GM20431 (cell line): ENCODE measurements around the gene B3GAT3.

ENCODE experiments used
- in situ Hi-C: fragments of 300-500 bp; cut with MseI, MboI; formaldehyde crosslinking; loops from one replicate; pipeline ENCODE4 v1.15.0; 2020; ENCODE audit warnings: low sequenced_read_pairs; ENCODE audit not compliant: unreplicated experiment

The B3GAT3 gene

DNA sequence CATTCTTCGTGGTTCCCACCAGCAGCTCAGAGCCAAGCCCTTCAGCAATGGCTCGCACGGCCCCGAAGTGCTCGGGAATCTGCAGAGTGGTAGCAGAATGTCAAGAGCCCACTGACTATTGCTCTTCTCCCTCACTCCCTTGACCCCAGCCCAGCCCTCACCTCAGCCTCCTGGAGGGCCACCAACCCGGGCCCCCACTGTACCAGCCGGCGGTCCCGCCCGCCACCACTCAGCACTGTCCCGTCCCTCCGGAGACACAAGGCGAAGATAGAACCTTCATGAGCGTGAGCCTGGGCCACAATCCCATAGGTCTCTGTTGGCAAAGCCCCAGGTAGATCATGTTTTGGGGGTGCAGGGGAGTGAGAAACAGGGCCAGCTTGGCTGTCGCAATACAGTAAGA is 15.9 kb downstream of the B3GAT3 start:
- in situ Hi-C loops = no loop called here

GRCh38 chr11:62605467-62605866 is 16.3 kb downstream of the B3GAT3 start:
- in situ Hi-C loops = no loop called here

DNA sequence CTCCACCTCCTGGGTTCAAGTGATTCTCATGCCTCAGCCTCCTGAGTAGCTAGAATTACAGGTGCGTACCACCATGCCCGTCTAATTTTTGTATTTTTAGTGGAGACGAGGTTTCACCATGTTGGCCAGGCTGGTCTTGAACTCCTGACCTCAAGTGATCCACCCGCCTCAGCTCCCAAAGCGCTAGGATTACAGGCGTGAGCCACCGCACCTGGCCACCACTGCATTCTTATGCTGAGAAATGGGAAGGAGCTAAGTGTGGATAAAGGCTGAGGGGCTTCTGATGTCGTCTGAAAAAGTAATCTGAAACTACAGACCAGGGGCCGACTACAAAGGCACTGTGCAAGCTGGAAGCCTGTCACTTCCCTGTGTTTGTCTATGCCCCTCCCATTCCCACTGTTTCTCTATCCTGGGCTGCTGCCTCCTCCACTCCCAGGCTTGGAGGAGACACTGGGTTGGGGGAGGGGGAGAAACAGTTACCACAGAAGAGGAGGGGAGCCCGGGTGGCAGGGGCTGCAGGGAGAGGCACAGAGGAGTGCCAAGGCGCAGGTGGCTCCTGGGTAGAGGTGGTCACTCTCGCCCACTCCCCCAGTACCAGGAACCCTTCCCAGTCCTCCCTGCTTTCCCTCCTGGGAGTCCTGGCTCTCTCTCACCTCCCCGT is 17.2 kb downstream of the B3GAT3 start:
- in situ Hi-C loops = no loop called here

DNA sequence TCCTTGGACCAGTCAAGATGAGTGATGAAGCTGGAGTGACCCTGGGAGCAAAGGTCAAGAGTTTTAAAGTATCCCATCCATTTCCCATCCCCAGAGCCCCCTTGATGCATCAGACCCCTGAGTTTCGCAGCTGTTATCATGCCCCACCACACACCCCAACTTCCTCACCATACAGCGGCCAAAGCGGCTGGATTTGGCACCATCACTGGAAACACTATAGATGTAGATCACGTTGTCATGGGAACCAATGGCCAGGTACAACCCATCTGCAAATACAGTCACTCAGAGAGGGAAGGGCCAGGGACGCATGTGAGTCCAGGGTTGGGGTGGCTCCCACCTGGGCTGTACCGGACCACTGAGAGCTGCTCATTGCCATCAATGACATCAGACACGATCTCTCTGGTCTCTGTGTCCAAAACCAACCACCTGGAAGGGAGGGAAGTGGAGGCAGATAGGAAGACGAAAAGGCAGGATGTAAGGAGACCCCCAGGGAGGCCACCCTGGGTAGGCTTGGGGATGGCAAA is 17.9 kb downstream of the B3GAT3 start:
- in situ Hi-C loops = no loop called here

GRCh38 chr11:62603072-62603408 is 18.7 kb downstream of the B3GAT3 start:
- in situ Hi-C loops = no loop called here

DNA sequence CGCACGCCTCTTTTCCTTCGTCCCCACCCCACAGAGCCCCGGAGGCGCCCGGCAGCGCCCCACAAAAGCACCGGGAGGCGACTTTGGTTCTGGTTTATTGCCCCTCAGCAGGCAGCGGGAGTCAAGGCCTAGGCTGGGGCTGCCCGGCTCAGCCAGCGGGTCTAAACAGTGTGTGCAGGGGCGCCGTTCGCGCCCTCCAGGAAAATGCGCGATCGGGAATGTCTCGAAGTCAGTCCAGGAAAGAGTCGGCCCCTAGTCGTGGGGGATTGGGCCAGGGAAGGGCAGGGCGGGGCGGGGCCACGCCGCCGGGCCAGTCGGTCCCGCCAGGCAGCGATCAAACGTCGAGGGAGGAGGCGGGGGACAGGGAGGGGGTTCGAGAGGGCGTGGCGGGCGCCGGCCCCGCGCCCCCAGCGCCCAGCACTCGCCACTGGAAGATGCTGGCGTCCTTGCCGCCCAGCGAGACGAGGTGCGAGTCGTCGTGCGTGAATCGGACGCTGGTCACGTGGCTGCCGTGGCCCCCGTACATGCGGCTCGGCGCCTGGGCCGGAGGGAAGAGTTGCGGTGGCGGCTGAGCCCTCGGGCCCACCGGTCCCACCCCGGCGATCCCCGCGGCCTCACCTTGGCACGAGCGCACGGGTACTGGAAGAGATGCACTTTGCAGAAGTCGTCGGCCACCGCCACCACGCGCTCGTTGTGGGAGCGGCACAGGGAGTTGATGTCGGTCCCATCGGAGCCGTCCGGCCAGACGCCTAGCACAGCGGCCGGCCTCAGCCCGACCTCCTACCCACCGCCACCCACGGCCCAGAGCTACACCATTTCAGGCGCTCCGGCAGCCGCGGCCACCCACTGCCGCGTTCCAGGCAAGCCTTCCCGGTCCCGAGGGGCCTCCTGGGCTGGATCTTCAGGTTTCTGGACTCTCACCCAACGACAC is 19.4 kb downstream of the B3GAT3 start:
- in situ Hi-C loops = no loop called here

DNA sequence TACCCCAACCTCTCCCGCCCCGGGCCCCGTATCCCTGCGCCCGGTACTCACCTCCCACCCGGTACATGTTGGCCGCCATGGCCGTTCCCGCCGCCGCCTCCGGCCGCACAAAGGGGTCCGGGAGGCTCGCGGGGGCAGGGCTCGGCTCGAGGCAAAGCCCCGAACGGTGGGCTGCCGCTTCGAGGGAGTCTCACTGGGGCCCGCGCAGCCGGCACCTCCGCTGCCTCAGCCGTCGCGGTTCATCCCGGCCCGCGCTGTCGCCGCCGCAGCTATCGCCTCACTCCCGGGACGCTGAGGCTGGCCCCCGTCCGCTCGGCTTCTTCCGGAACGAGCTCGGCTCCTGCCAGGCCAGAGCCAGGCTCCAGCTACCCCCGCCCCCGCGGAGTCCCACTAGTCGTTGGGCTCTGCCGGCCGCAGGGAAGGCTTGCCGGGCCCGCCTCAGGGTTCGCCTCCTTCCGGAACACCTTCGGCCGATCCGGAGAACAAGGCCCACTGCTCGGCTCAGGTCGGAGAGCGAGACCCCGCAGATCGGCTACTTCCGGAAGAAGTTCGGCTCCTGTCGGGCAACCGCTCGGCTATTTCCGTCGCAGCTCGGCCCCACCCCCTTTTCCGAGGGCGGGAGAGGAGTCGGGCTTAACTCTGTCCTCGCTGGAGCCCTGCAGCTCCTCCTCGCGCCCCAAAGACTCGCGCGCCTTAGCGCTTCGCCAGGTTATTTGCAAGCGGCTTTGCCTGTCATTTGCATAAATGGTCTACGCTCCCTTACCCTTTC is 20.2 kb downstream of the B3GAT3 start, which contains the start of gene MTA2:
TSS of gene MTA2 (minus strand) at position 494 of the 769 bp plus-strand sequence. CDS start at position 79, 415 bp downstream.
- in situ Hi-C loops = no loop called here

DNA sequence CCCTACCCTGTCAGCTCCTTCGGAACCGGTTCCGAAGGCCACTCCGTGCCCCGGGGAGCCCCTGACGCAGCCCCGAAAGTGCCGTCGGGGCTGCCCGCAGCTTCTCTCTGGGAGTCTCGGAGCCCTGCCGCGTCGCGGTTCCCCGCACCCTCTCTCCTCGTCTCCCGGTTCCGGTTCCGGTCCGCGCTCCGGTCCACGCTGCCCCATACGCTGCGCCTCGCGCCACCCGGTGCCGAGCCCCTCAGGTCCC is 20.7 kb downstream of the B3GAT3 start:
- in situ Hi-C loops = no loop called here

DNA sequence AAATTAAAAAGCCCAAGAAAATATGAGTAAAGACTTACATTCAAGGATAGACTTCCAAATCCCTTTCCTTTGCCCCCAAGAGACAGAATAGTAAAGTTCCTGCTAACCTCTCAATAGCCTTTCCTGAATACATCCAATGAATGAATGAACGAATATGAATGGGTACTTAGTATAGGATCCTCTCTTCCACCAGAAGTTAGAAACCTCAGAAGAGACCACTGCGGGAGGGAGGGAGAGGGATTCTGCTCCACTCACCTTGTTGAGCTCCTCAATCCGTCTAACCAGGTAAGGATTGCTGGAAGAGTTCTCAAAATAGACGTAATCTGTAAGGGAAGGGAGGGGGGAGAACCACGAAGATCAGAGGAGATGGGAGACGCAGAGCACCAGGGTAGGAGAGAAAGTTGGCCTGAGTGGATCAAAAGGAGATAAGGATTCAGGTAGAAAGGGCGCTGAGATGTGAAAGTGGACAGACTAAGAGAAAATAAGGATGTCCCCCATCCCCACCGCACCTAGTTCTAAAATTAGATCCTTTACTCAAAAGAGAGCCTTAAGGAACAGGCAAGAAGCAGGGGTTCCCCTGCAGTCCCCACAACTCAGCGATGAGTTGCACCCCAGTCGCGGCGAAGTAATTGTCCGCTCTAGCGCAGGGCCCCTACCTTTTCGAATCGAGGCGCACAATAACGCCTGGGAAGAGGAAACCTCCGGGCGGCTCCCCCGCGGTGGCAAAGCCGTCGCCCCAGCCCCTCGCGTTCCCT is 21.2 kb downstream of the B3GAT3 start:
- in situ Hi-C loops = no loop called here

DNA sequence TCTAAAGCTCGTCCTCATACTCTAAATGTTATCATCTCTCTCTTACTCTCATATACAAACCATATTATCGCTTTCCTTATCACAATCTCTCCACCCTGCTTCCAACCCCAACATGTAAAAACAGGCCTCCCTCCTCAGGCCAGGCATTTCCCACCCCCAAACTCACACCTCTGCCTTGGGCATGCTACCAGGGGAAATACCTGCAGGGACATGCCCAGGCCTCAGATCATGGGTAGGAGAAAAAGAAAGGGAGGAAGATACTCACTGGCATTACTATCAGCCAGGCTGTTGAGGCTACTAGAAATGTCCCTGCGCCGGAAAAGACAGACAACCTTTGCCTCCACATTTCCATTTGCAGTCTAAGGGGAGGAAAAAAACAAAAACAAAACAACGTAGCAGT is 21.9 kb downstream of the B3GAT3 start:
- in situ Hi-C loops = no loop called here

DNA sequence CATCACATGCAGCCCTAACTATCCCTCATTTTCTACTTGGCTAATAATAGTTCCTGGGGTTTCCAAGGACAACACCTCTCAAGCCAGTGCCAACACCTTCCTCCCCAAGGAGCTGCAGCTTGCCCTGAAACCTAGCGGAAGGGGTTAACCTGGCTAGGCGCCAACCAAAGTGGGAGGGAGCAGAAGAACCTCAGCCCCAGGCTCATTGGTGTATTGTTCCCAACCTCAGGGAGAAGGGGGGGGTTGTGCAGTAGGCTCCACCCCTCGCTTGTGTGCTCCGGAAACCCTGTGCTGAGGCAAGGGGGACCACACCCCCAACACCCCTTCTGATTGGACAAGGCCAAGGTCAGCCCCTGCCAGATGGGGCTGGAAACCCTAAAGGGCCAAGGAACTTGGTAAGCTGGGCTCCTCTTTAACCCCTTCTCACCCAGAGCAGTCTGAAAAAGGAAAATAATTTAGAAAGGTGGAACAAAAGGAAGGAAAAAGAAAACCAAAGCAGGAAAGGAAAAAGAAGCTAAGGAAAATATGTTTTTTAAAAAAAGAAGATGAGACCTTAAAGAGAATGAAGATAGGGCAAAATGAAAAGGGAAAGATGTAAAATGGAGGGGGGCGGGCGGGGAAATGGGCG is 22.6 kb downstream of the B3GAT3 start:
- in situ Hi-C loops = no loop called here

DNA sequence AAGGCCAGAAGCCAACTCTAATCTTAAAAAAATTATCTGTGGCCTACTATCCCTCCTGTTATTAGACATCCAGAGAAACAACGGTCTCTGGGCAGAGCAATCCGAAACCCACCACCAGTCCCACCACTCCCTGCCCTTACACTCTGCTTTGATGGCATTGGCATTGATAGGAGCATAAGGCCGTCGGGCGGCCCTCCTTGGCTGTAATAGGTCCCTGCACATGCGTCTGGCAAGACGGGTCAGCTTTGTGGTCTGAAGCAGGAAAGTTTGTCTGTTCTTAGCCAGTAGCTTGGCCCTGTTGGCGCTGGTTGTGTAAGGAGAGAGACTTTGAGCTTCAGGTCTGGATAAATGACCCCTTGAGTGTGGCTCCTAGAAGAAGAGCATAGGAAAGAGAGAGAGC is 26.7 kb downstream of the B3GAT3 start:
- in situ Hi-C loops = no loop called here

DNA sequence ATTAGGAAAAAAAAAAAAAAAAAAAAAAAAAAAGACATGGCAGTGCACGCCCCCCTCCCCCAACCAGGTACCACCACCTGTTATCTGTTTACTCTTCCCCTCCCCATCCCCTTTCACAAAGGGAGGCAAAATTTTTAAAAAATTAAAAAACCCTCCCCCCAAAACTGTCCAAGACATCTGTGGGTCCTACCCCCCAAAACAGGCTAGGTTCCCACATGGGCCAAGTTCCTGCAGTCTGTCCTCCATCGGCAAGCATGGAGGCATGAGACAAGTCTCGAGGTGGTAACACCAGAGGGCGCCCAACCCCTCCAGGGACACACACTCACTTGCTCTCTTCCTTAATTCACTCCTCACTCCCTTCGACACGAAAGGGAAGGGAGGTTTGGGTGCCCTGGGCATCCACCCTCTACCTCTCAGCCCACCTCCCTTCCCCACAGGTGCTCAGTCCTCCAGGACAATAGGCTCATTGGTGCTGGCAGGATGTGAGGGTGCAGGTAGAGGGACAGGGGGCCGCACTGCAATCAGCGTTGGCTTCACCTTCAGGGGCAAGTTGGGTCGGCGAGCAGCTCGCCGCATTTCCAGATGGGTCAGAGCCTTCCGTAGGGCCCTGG is 28.2 kb downstream of the B3GAT3 start:
- in situ Hi-C loops = no loop called here

DNA sequence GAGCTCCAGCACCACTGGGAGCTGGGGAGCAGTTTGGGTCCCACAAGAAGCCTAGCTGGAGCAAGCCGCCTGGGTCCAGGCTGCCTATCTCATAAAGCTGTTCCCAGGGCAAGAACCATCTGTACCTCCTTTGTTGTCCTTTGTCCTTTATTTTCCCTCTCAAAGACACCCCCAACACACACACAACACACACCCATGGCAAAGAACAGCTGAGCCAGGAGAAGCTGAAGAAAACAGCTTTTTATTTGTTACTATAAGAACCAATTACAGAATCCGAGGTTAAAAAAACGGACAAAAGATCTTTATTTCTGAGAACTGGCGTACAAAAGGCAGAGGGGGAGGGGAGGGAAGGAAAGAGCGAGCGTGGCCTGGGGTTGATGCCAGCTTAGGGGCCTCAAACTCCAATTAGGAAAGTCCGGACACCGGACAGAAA is 28.8 kb downstream of the B3GAT3 start:
- in situ Hi-C loops = no loop called here

- in situ Hi-C loops = no loop called here
Measured at GRCh38 chr11:62592146-62592815, 29.5 kb downstream of the B3GAT3 start.

GRCh38 chr11:62591448-62592145 is 30.2 kb downstream of the B3GAT3 start, which contains the start of gene TUT1:
TUT1 (minus strand) TSS chr11:62591523; CDS start chr11:62591485, 38 bp downstream.
- in situ Hi-C loops = no loop called here

DNA sequence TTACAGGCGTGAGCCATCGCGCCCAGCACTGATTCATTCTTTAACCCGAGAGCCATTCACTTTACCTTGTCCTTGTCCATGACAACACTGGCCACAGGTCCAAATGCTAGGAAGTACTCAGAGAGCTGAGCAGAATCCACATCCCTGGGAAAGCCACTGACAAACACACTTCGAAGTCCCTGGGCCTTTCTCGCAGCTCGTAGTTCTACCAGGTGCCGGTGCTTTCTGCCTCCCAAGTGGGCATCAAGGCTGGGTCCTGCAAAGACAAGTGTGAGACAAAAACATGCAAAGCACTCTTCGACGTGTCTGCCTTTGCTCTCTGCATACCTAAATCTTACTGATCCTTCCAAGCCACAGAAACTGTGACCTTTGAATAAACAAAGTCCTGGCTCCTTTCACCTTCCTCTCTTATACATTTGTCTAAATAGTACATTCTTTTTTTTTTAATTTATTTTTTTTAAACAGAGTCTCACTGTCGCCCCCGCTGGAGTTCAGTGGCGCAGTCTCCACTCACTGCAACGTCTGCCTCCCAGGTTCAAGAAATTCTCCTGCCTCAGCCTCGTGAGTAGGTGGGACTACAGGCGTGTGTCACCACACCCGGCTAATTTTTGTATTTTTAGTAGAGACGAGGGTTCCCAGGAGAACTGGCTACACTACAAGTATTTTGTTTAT is 32.7 kb downstream of the B3GAT3 start:
- in situ Hi-C loops = no loop called here
